Measurements from ENCODE around the gene IL25.
"Not testable (repeated sequence)": the region's sequence is repeated elsewhere in the genome, so short reads cannot be mapped to it uniquely, and the experiment has no call there.

The IL25 gene

GRCh38 chr14:23414906-23415820 is 42.6 kb downstream of the IL25 start:
- no peak for DNase-seq

GRCh38 chr14:23415821-23416778 is 43.5 kb downstream of the IL25 start:
- DNase-seq: no peak

DNA sequence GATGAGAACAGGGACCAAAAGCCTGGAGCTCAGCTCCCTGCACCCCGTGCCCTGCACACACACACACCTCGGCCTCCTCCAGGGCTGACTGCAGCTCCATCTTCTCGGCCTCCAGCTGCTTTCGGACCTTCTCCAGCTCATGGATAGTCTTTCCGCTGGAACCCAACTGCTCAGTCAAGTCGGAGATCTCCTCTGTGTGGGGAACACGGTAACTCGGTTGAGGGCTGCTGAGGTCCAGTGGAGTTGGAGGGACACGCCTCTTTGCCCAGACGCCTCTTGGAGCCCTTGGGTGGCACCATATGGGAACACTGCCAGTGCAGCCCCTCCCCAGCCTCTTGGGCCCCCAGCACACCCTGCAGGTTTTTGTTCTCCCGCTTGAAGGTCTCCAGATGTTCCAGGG is 44.2 kb downstream of the IL25 start:
- DNase-seq: no peak

DNA sequence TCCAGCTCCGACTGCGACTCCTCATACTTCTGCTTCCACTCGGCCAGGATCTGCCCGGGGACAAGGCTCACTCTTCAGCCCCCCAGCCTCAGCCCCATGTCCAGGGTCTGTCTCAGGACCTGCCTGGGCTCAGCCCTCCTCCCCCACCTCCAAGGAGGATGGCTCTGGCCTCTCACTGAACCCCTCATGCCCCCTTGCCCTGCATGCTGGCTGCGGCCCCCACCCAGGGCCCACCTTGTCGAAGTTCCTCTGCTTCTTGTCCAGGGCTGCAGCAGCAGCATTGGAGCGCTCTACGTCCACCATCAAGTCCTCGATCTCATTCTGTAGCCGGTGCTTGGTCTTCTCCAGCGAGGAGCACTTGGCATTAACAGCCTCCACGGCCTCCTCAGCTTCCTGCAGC is 44.7 kb downstream of the IL25 start:
- not testable (repeated sequence) for DNase-seq

DNA sequence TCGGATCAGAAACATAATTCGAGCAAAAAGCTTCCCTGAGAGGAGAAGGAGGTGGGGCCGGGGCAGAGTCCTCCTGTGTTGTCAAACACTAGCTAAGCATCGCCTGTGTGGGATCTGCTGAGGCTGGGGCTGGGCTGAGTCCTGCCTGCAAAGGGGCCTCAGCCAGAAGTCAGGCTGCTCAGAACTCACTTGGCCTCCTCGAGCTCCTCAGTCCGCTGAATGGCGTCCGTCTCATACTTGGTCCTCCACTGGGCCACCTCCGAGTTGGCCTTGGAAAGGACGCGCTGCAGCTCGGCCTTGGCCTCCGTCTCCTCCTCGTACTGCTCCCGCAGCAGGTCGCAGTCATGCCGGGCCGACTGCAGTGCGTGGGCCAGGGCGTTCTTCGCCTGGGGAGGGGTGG is 45.4 kb downstream of the IL25 start:
- no peak for DNase-seq

GRCh38 chr14:23419646-23420045 is 47.0 kb downstream of the IL25 start:
- not testable (repeated sequence) for DNase-seq

DNA sequence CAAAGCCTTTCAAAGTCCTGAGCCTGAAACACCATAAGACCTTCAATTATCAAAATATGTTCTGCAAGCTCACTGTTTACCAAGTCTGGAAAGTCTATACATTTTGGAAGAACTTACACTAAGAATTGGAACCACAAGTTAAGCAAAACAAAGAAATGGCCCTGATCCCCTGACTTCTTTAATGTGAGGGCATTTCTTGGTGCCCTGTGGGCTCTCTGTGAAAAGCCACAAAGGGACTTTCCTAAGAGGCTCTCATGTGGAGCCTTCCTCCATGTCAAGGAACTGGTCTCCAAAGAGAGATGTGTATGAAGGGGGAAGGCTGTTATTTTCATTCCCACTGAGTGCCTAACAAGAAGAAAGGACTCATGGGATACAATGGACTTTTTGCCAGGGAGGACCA is 49.0 kb downstream of the IL25 start:
- DNase-seq: no peak

DNA sequence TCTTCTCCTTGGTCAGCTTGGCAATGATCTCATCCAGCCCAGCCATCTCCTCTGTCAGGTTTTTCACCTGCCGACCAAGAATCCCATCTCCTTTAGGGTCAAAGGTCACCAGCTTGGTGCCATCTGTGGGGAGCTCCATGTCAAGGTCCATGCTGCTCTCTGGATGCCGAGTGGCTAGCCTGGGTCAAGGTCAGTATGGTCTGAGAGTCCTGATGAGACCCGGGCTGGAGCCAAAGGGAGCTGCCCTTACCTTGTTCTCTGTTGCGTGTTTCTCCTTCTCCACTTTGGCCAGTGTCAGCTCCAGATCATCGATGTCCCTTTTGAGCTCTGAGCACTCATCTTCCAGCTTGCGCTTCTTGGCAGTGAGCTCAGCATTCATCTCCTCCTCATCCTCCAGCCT is 51.0 kb downstream of the IL25 start:
- DNase-seq: no peak

GRCh38 chr14:23425169-23425568 is 52.6 kb downstream of the IL25 start:
- no peak for DNase-seq

GRCh38 chr14:23425798-23426197 is 53.2 kb downstream of the IL25 start:
- DNase-seq: not testable (repeated sequence)
